DMS53 (cell line): ENCODE results near the gene RHCE.
"Not testable (repeated sequence)": the region's sequence is repeated elsewhere in the genome, so short reads cannot be mapped to it uniquely, and the experiment has no call there.

Source experiments
- DNase-seq: peaks from one replicate; lab custom pipeline; 2025; lab: John Stamatoyannopoulos, UW

The RHCE gene

DNA sequence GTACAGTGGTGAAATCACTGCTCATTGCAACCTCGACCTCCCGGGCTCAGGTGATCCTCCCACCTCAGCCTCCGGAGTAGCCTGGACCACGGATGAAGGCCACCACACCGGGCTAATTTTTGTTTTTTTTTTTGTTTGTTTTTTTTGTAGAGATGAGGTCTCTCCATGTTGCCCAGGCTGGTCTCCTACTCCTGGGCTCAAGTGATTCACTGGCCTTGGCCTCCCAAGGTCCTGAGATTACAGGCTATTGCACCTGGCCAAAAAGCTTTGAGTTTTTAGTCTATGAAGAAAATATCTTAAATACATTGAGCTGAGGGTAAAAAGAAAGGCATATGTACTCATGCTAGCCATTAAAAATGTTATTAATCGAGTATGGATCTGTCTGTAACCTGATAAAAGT is 78.9 kb downstream of the RHCE start:
- no peak for DNase-seq

DNA sequence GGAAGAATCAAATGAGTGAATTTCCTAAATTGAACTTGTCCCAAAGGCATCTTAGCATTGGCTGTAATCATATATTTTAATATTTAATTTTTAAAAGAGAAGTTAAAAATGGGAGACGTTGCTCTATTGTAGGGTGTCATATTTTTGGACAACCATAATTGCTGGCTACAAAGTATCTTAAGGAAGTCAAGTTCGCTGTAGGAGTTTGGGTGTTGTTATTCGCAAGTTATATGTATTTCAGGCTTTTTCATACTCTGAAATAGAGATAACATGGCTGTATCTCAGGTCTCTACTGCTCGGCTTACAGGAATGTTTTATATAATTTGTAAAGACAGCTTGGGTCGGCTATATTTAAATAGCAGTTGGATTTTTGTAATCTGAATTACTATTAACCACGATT is 81.6 kb downstream of the RHCE start:
- DNase-seq = no peak

- peak; percentile 92 for DNase-seq
Observed at GRCh38 chr1:25338188-25338981, 82.2 kb downstream of the RHCE start, which contains the start of gene TMEM50A. TMEM50A (plus strand) TSS chr1:25338334; CDS start chr1:25340487, 2,153 bp downstream.

DNA sequence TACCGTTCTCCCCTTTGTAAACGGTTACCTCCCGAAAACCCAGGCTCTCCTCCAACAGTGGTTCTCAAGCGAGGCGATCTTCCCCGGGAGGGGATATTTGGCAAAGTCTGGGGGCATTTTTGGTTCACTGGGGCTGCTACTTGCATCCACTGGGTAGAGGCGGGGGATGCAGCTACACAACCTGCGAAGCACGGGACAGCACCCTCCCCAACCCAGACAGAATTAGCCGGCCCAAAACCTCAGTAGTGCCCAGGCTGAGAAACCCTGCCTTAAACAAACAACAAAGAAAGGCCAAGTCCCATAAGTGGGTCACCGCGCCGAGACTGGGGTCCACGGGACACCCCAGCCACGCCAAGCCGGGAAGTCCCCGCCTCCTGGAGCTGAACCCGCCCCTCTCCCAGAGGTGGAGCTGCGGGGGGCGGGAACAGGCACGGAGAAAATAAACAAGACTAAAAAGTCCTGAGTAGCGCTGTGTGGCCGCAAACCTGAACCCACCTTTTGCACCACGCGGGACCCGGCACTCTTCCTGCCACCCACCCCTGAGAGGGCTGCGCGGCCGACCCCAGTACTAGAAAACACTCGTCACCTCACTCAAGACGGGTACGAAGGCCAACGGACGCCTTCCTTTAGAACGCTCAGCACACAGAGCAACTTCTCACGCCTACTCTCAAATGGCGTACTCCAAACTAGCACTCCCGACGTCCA is 83.0 kb downstream of the RHCE start:
- DNase-seq = not testable (repeated sequence)

- peak; percentile 45 for DNase-seq
Observed at GRCh38 chr1:25336922-25337354, 83.7 kb downstream of the RHCE start.

GRCh38 chr1:25329950-25330349 is 90.7 kb downstream of the RHCE start:
- DNase-seq = not testable (repeated sequence)

GRCh38 chr1:25329336-25329735 is 91.3 kb downstream of the RHCE start:
- DNase-seq = not testable (repeated sequence)

DNA sequence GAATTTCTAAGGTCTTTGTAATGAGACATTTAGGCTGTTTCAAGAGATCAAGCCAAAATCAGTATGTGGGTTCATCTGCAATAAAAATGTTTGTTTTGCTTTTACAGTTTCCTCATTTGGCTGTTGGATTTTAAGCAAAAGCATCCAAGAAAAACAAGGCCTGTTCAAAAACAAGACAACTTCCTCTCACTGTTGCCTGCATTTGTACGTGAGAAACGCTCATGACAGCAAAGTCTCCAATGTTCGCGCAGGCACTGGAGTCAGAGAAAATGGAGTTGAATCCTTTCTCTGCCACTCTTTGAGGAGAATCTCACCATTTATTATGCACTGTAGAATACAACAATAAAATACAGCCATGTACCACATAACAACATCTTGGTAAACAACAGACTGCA is 91.8 kb downstream of the RHCE start:
- DNase-seq = not testable (repeated sequence)

GRCh38 chr1:25327864-25328790 is 92.5 kb downstream of the RHCE start:
- DNase-seq = not testable (repeated sequence)

- DNase-seq = not testable (repeated sequence)
Observed at GRCh38 chr1:25324407-25324806, 96.2 kb downstream of the RHCE start.

DNA sequence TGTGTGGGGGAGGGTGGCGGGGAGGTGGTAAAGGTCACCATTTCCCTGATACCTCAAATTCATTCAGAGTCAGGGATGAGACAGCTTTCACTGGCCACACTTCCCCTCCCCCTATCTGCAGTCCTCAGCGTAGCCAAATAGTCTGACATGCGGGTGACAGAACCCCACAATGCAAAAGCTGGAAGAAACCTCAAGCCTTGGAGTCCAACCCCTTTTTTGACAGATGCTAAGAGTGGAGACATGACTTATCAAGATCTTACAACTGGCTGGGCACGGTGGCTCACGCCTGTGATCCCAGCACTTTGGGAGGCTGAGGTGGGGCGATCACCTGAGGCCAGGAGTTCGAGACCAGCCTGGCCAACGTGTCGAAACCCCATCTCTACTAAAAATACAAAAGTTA is 98.5 kb downstream of the RHCE start:
- not testable (repeated sequence) for DNase-seq

DNA sequence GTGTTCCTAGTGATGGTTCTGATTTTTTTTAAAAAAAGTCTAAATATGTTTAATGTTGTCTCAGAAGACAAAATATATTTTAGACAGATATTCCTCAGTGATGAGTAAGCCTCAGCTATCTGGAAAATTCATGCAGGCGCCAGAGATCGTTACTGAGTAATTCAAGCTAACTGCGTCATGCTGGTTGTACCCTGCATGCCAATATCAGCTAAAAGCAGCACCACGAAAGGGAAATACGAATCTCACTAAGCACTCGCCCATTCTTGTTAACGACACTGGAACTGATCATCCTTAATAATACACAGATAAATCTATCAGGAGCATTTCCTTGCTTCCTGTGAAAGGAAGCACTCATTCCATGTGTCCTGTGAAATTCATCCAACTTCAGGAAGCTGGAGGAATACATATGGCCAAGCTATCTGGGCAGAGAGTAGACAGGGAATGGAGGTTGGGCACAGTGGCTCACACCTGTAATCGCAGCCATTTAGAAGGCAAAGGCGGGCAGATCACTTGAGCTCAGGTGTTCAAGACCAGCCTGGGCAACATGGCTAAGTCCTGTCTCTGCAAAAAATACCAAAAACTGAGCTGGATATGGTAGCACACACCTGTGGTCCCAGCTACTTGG is 100.2 kb downstream of the RHCE start:
- DNase-seq = not testable (repeated sequence)

DNA sequence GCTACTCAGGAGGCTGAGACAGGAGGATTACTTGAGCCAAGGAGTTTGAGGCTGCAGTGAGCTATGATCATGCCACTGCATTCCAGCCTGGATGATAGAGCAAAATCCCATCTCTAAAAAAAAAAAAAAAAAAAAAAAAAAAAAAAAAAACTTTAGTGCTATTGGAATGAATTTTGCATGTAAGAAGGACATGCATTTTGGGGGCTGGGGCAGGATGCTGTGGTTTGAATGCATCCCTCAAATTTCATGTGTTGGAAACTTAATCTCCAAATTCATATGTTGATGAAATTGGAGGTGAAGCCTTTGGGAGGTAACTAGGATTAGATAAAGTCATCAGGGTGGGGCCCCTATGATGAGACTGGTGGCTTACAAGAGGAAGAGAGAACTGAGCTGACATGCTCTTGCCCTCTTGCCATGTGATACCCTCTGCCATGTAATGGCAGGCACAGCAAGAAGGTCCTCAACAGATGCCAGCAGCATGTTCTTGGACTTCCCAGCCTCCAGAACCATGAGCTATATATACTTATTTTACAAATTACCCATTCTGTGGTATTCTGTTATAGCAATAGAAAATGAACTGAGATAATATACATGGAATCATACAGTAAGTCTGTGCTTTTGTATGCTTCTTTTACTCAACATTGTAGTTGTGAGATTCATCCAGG is 107.7 kb downstream of the RHCE start:
- not testable (repeated sequence) for DNase-seq
